GM13977 (cell line): ENCODE results near the gene APPBP2.
"Not testable (repeated sequence)": the region's sequence is repeated elsewhere in the genome, so short reads cannot be mapped to it uniquely, and the experiment has no call there.

ENCODE experiments used
- DNase-seq: peaks from one replicate; pipeline ENCODE4 v3.0.0; 2012; ENCODE audit warnings: low spot score
- CTCF ChIP-seq: IDR thresholded peaks from 2 replicates; pipeline ENCODE4 v1.5.1; 2012; ENCODE audit warnings: mild to moderate bottlenecking, control low read depth; ENCODE audit not compliant: insufficient read depth; ENCODE audit errors: extremely low read depth, missing control alignments
- in situ Hi-C: fragments of 300-500 bp; cut with MboI; formaldehyde crosslinking; loops from one replicate; pipeline ENCODE4 v1.12.0; 2022; ENCODE audit warnings: low sequenced_read_pairs, low pct_unique_long_range_greater_than_20kb, mixed read lengths, inconsistent platforms; ENCODE audit not compliant: unreplicated experiment

Gene APPBP2

DNA sequence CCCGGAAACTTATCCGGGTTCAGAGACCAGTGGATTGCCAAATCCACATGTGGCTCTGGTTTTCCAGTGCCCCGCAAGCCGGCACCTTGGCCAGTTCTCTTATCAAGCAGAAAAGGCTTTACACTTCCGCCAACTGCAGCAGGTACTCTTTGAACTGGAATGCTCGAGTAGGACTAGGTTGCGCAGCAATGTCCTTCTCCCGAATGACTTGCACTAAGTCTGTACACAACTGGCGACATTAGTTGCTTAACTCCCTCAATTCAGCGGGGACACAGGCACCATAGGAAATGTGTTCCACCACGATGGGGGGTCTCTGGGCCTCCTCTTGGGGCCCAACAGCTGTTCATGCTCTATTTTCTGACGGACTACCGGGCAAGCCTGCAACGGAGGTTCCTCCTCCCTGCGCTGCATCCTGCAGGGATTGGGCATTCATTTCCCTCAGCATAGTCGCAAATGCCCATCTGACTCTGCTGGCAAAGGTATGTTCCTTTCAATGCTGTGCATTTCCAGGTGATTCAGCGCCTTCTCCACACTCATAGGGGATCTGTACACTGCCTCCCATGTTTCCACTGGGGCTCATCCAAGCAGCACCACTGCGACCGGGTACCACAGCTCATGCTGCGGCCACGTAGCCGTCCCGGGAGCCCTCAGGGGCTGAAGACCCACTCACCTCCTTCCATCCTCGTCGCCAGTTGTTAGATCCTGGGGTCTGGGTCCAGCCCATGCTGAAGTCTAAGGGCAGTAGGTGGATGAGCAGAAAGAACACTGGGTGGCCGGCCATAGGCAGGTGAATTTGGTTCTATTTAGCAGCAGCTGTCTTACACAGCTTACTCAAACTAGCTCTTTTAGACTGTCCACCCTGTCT is 34.2 kb upstream of the APPBP2 start:
- TF ChIP-seq CTCF, result no peak
- no peak for DNase-seq
- in situ Hi-C loops, result no loop called here

DNA sequence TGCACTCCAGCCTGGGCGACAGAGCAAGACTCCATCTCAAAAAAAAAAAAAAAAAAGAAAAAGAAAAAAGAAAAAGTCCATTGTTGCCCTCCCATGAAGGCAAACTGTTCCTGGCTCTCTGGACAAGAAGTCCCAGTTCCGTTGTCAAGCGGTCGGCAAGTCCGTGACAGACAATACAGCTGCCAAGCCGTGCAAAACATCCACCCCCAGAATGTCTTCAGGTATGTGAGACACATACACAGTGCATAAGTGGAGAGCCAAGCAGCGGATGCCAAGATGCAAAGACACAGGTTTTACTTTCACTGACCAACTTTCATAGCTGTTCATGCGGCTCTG is 33.6 kb upstream of the APPBP2 start:
- DNase-seq, result no peak
- in situ Hi-C loops, result no loop called here
- TF ChIP-seq CTCF, result no peak

DNA sequence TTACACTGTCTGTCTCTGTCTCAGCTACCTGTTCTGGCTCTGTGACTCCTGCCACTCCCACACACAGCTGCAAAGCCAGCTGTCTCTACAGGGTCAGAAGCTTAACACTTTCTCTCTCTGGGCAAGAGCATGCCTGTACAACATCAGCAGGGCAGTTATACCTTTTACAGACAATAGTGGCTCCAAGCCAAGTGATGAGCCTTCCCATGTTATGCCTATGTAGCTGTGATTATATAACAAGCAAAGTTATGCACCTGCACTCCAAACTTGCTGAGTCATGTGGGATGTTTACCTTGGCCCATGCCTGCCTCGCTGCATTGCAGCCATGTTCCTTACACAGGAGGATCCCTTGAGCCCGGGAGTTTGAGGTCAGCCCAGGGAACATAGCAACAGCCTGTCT is 31.8 kb upstream of the APPBP2 start:
- DNase-seq, result no peak
- in situ Hi-C loops, result no loop called here

DNA sequence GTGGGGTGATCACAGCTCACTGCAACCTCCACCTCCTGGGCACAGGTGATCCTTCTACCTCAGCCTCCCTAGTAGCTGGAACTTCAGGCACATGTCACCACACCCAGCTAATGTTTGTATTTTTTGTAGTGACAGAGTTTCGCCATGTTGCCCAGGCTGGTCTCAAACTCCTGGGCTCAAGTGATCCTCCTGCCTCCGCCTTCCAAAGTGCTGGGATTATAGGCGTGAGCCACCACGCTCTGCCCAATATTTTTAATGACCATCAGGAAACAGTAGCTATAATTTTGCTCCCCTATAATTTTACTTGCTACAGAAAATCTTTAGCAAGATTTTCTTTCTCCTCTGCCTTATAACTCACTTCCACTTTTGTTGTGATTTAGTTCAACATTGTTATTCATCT is 29.7 kb upstream of the APPBP2 start:
- DNase-seq, result no peak
- in situ Hi-C loops, result no loop called here
- TF ChIP-seq CTCF, result no peak

More for the DNA sequence above, 31.8 kb upstream of the APPBP2 start:
- no peak for TF ChIP-seq CTCF

DNA sequence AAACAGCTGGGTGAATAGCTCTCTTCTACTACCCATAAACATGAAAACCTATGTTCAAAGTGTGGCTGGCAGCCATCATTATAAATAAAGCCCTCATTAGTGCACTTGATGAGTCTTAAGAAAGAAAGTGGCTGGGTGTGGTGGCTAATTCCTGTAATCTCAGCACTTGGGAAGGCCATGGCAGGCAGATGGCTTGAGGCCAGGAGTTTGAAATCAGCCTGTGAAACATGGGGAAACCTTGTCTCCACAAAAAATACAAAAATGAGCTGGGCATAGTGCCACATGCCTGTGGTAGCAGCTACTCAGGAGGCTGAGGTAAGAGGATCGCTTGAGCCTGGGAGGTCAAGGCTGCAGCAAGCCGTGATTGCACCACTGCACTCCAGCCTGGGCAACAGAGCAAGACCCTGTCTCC is 28.3 kb upstream of the APPBP2 start:
- DNase-seq, result no peak
- in situ Hi-C loops, result no loop called here
- no peak for TF ChIP-seq CTCF

GRCh38 chr17:60552255-60552654 is 26.2 kb upstream of the APPBP2 start:
- in situ Hi-C loops, DNase-seq: not testable (repeated sequence)

- no peak for DNase-seq
- TF ChIP-seq CTCF, result no peak
- in situ Hi-C loops, result no loop called here
These were observed 22.9 kb upstream of the APPBP2 start for GRCh38 chr17:60548990-60549389.
